IPS-18a (cell line): ENCODE results near the gene LARP1.
"Not testable (repeated sequence)": the region's sequence is repeated elsewhere in the genome, so short reads cannot be mapped to it uniquely, and the experiment has no call there.

Experiments used
- H3K27ac ChIP-seq: one replicate; pipeline ENCODE4 v1.5.1; 2013; ENCODE audit warnings: low read length
- H3K27me3 ChIP-seq: one replicate; pipeline ENCODE4 v1.6.1; 2013; ENCODE audit warnings: mild to moderate bottlenecking, low read length; ENCODE audit not compliant: control insufficient read depth, insufficient read depth
- H3K36me3 ChIP-seq: one replicate; pipeline ENCODE4 v1.6.1; 2013; ENCODE audit warnings: low read depth, low read length; ENCODE audit not compliant: control insufficient read depth
- H3K4me1 ChIP-seq: one replicate; pipeline ENCODE4 v1.6.1; 2013; ENCODE audit warnings: low read depth, low read length; ENCODE audit not compliant: control insufficient read depth
- H3K4me3 ChIP-seq: one replicate; pipeline ENCODE4 v1.5.1; 2013; ENCODE audit warnings: low read length
- H3K9ac ChIP-seq: one replicate; pipeline ENCODE4 v1.6.1; 2013; ENCODE audit warnings: mild to moderate bottlenecking, low read length, moderate library complexity
- H3K9me3 ChIP-seq: one replicate; pipeline ENCODE4 v1.6.1; 2013; ENCODE audit warnings: low read depth, low read length; ENCODE audit not compliant: control insufficient read depth

LARP1 gene

GRCh38 chr5:154737667-154738320 lies 17.4 kb upstream of the LARP1 start:
- H3K9ac ChIP-seq, result no peak overlapping the region
- no peaks in the 10 kb centered on the region for H3K4me1 ChIP-seq
- H3K27ac ChIP-seq, result no peak overlapping the region
- no peaks in the 10 kb centered on the region for H3K9me3 ChIP-seq
- no peak overlapping the region for H3K4me3 ChIP-seq
- no peaks in the 10 kb centered on the region for H3K27me3 ChIP-seq
- no peaks in the 10 kb centered on the region for H3K36me3 ChIP-seq

GRCh38 chr5:154740483-154740882 lies 14.7 kb upstream of the LARP1 start:
- no peaks in the 10 kb centered on the region for H3K27me3 ChIP-seq
- H3K4me3 ChIP-seq, result no peak overlapping the region

GRCh38 chr5:154740957-154741356 lies 14.2 kb upstream of the LARP1 start:
- Histone ChIP-seq H3K27ac (no peak overlapping the region), H3K9me3 (no peaks in the 10 kb centered on the region), H3K36me3 (no peaks in the 10 kb centered on the region), H3K4me3 (no peak overlapping the region), H3K9ac (no peak overlapping the region), H3K4me1 (peaks cover 3% of the 10 kb centered on the region), H3K27me3 (no peaks in the 10 kb centered on the region)

More at GRCh38 chr5:154740483-154740882, 14.7 kb upstream of the LARP1 start:
- Histone ChIP-seq H3K36me3 (no peaks in the 10 kb centered on the region), H3K27ac (no peak overlapping the region), H3K4me1 (peaks cover 3% of the 10 kb centered on the region), H3K9ac (no peak overlapping the region), H3K9me3 (no peaks in the 10 kb centered on the region)

- no peaks in the 10 kb centered on the region for H3K36me3 ChIP-seq
- no peak overlapping the region for H3K27ac ChIP-seq
- H3K4me3 ChIP-seq, result no peak overlapping the region
- no peaks in the 10 kb centered on the region for H3K27me3 ChIP-seq
- H3K9ac ChIP-seq, result no peak overlapping the region
- H3K4me1 ChIP-seq, result peaks cover 3% of the 10 kb centered on the region
- H3K9me3 ChIP-seq, result no peaks in the 10 kb centered on the region
Measured at GRCh38 chr5:154741415-154741814, 13.8 kb upstream of the LARP1 start.

GRCh38 chr5:154743812-154744211 lies 11.4 kb upstream of the LARP1 start:
- Histone ChIP-seq H3K27ac (no peak overlapping the region), H3K4me1 (peaks cover 3% of the 10 kb centered on the region), H3K9me3 (no peaks in the 10 kb centered on the region), H3K9ac (no peak overlapping the region), H3K27me3 (no peaks in the 10 kb centered on the region), H3K4me3 (no peak overlapping the region), H3K36me3 (no peaks in the 10 kb centered on the region)

GRCh38 chr5:154745349-154745748 lies 9.8 kb upstream of the LARP1 start:
- no peaks in the 10 kb centered on the region for H3K9me3 ChIP-seq
- no peak overlapping the region for H3K27ac ChIP-seq
- H3K9ac ChIP-seq, result no peak overlapping the region
- H3K36me3 ChIP-seq, result no peaks in the 10 kb centered on the region
- H3K4me3 ChIP-seq, result no peak overlapping the region
- H3K27me3 ChIP-seq, result no peaks in the 10 kb centered on the region
- H3K4me1 ChIP-seq, result peaks cover 3% of the 10 kb centered on the region

GRCh38 chr5:154749491-154749890 lies 5.7 kb upstream of the LARP1 start:
- no peak overlapping the region for H3K27ac ChIP-seq
- H3K36me3 ChIP-seq, result no peaks in the 10 kb centered on the region
- no peaks in the 10 kb centered on the region for H3K27me3 ChIP-seq
- no peak overlapping the region for H3K4me3 ChIP-seq
- no peak overlapping the region for H3K9ac ChIP-seq
- peaks cover 14% of the 10 kb centered on the region for H3K4me1 ChIP-seq
- no peaks in the 10 kb centered on the region for H3K9me3 ChIP-seq

GRCh38 chr5:154750641-154751040 lies 4.5 kb upstream of the LARP1 start:
- not testable (repeated sequence) for H3K27me3 ChIP-seq, H3K36me3 ChIP-seq, H3K9ac ChIP-seq, H3K27ac ChIP-seq, H3K9me3 ChIP-seq, H3K4me3 ChIP-seq
- H3K4me1 ChIP-seq, result peaks cover 16% of the 10 kb centered on the region

GRCh38 chr5:154751854-154752253 lies 3.3 kb upstream of the LARP1 start:
- no peak overlapping the region for H3K4me3 ChIP-seq
- H3K4me1 ChIP-seq, result peaks cover 16% of the 10 kb centered on the region
- H3K9ac ChIP-seq, result no peak overlapping the region
- H3K9me3 ChIP-seq, result no peaks in the 10 kb centered on the region
- H3K27me3 ChIP-seq, result no peaks in the 10 kb centered on the region
- H3K36me3 ChIP-seq, result no peaks in the 10 kb centered on the region
- no peak overlapping the region for H3K27ac ChIP-seq

- H3K4me1 ChIP-seq, result peaks cover 23% of the 10 kb centered on the region
- H3K9ac ChIP-seq, result peak overlapping the region; percentile 90
- H3K36me3 ChIP-seq, result no peaks in the 10 kb centered on the region
- H3K27me3 ChIP-seq, result no peaks in the 10 kb centered on the region
- no peak overlapping the region for H3K27ac ChIP-seq
- H3K4me3 ChIP-seq, result peak overlapping the region; percentile 64
- H3K9me3 ChIP-seq, result no peaks in the 10 kb centered on the region
Measured at GRCh38 chr5:154753792-154754191, 1.4 kb upstream of the LARP1 start.

- Histone ChIP-seq H3K4me3 (peak overlapping the region; percentile 64), H3K4me1 (peaks cover 32% of the 10 kb centered on the region), H3K9ac (peak overlapping the region; percentile 90), H3K27ac (peak overlapping the region; percentile 89), H3K27me3 (no peaks in the 10 kb centered on the region), H3K9me3 (no peaks in the 10 kb centered on the region), H3K36me3 (no peaks in the 10 kb centered on the region)
Measured at GRCh38 chr5:154754460-154755360, 467 bp upstream of the LARP1 start.
